ENCODE measurements around the gene CYP2D6.

The CYP2D6 gene

DNA sequence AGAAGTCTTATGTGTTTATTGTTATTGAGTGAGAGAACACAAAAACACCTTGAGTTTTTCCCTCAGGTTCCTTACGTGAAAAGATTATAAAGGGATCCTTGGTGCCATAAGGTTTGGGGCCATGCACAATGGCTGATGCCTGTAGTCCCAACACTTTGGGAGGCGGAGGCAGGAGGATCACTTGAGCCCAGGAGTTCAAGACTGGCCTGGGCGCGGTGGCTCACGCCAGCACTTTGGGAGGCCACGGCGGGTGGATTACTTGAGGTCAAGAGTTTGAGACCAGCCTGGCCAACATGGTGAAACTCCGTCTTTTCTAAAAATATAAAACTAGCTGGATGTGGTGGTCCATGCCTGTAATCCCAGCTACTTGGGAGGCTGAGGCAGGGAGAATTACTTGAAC, 45.7 kb downstream of the CYP2D6 start:
- no peak for DNase-seq (ENCODE audit: low read depth in 2 of 2)

DNA sequence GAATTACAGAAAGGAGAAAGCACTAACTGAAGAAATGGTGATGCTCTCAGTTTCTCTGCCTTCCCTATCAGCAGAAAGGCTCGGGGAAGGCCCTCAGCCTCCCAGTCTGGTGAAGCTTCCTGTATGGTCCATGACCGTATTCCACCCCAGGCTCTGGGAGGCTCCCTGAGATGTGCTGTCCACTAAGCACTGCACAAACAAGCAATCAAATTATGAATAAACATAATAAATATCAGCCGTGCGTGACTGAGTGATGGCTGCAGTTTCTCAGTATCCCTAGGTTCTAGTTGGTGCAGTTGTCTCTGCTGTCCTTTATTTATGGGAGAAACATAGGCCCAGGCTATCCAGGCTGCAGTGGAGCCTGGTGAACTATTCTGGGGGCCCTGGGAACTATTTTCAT, 47.5 kb downstream of the CYP2D6 start:
- no peak for DNase-seq (ENCODE audit: low read depth in 2 of 2)

DNA sequence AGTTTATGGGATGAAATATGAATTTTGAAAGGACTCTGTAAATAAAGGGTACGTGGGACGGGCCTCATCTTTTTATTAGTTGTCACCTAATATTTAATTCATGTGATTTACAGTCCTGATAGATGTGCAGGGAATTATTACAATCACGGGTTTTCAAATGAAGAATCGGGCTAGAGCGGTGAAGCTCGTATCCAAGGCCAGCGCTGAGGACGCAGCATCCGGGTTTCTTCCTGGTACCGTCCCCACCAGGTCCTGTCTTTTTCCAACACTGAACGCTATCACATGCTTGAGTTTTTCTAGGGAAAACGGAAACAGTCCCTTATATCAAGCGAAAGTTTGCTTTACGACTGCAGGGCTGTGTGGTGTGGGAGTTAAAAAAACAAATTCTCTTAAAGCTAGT, 50.3 kb downstream of the CYP2D6 start:
- no peak for DNase-seq (ENCODE audit: low read depth in 2 of 2)

DNA sequence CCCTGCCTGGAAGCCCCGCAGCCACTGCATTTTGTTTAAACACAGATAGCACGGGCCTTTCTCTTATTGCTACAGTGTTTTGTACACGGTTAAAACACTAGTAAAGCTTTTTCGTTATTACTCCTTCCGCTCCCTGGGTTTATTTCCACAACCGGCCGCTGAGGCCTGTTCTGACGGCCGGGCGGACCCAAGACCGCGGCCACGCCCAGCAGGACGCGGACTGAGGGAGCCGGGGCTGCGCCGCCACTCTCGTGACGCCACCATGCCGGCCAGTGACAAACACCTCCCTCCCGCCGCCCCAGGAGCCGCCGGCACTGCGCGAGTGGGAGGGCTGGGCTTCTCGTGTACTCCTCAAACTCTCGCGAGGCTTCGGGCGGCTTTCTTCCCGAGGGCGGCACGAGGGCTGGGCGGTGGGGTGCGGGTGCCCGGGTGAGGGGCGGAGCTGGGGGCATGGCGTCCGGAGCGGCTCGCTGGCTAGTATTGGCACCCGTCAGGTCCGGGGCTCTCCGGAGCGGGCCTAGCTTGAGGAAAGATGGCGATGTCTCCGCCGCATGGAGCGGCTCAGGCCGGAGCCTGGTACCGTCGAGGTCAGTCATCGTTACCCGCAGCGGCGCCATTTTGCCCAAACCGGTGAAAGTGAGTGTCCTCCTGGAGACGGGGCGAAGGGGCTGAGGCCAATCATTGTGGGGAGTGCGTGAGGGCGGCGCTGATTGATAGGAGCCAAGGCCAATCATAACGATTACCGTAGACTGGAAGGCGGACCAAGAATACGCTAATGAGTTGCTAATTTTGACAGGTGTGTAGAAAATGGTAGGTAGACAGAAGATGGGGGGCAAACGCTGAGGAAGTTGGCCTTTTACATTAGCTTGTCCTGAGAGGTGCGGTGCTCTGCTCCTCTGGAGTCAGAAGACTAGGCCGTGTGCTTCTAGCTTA, 51.0 kb downstream of the CYP2D6 start, which contains the start of gene SMDT1:
SMDT1 (plus strand) TSS at position 382 of the 933 bp plus-strand sequence; CDS start at position 451, 69 bp downstream.
- DNase-seq (ENCODE audit: low read depth in 2 of 2), result peak; percentile 96

DNA sequence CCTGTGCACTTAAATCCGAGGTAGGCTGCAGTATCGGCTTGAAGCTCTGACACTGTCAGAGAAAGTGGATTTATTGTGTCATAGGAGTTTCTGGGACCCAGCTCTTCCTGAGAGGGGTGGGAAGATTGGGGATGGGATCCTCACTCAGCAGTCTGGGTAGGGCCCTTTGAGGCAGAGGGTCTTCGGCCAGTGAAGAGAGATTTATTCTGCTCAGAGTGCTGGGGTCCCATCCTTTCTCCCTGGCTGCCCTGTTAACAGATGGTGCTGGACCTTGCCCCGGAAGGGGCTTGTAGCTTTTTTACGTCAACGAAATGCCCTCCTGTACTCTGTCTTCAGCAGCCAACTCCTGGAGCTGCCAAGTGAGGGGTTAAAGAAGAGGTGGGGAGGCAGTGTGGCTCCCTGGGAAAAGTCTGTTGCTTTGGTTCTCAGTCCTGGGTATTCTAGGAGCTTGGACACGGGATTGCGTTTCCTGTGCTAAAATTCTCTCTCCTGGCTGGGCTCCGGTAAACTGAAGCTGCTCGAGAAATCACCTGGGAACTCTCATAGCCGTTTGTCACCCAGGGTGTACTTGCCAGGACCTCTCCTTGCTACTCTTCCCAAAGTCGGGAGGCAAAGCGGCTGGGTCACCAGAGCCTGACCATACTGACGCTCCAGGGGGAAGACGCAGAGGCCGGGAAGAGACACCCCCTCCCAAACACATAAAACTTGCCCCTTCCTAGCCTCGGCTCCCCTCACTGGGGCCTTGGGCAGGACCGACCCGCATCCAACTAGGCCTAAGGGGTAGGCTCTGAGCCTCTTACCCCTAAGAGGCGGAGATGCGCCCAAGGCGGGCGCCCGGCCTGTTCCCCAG, 51.9 kb downstream of the CYP2D6 start:
- no peak for DNase-seq (ENCODE audit: low read depth in 2 of 2)

- DNase-seq (ENCODE audit: low read depth in 2 of 2), result no peak
Observed at GRCh38 chr22:42077486-42078125, 53.0 kb downstream of the CYP2D6 start.

- no peak for DNase-seq (ENCODE audit: low read depth in 2 of 2)
Observed at GRCh38 chr22:42076764-42077485, 53.7 kb downstream of the CYP2D6 start.

All from stimulated activated CD4-positive, alpha-beta T cell treated with anti-CD3 and anti-CD28 coated beads, Interleukin-1b, Interleukin-23, amount 100 ng/mL, for 4 hours (primary cell).